Left lung (tissue), 10 donors: Measurements from ENCODE around the gene CAMK2G. TPM values are rescaled to one million over a fixed set of nuclear protein-coding genes. Genes with fewer than 3 reads are reported as not detected.

Experiments used
- ATAC-seq: fragments of 200-7000 bp; cut with Tn5 transposase; one replicate; pipeline ENCODE4 v1.9.1; 2020; ENCODE audit warnings: moderate library complexity
- DNase-seq, 4 donors: peaks; one replicate each; pipeline ENCODE4 v3.0.0-alpha.2; 2013 to 2020
- H3K27ac ChIP-seq, 2 donors: fragments of 200-600 bp; sonication (generic) in 1 of 2; one replicate each; pipeline versions ENCODE4 v1.5.0 to v1.8.0; 2020 to 2021
- H3K27me3 ChIP-seq, 2 donors: fragments of 200-600 bp; sonication (generic) in 1 of 2; one replicate each; pipeline versions ENCODE4 v1.5.0 to v1.8.0; 2020 to 2021
- H3K36me3 ChIP-seq, 2 donors: fragments of 200-600 bp; sonication (generic) in 1 of 2; one replicate each; pipeline versions ENCODE4 v1.5.0 to v1.8.0; 2020 to 2021
- H3K4me1 ChIP-seq, 2 donors: fragments of 200-600 bp; one replicate each; pipeline ENCODE4 v1.8.0; 2021
- H3K4me3 ChIP-seq, 2 donors: fragments of 200-600 bp; sonication (generic) in 1 of 2; one replicate each; pipeline versions ENCODE4 v1.5.0 to v1.8.0; 2020 to 2021; ENCODE audit warnings: mild to moderate bottlenecking in 1 of 2
- H3K9me3 ChIP-seq, 2 donors: fragments of 200-600 bp; sonication (generic) in 1 of 2; one replicate each; pipeline versions ENCODE4 v1.5.0 to v1.8.0; 2020 to 2021
- intact Hi-C, 2 donors: fragments of 100-400 bp; cut with DNase I; formaldehyde crosslinking; loops; one replicate each; pipeline versions ENCODE4 v1.11.2 to v1.14.2; 2022
- polyA plus RNA-seq, 6 donors: library from polyadenylated mRNA; unstranded; fragments of 120-200 nt; gene quantifications; one replicate each; pipeline ENCODE4 v1.2.1, GENCODE V29; 2013; ENCODE audit not compliant: insufficient read length in 6 of 6
- total RNA-seq, 2 donors: library from RNA; stranded (reverse); fragmentation: NEBNext Ultra II Directional; extraction: Animal tissue kit (Norgen Biotek cat#: 25700); gene quantifications; one replicate each; pipeline ENCODE4 v1.2.1, GENCODE V29; 2021
- TF ChIP-seq, protein P1 (sequence below), 2 donors: fragments of 200-600 bp; sonication (generic) in 1 of 2; IDR thresholded peaks; one replicate each; pipeline versions ENCODE4 v1.5.0 to v1.8.0; 2021; ENCODE audit warnings: antibody characterized with exemption in 2 of 2
- donor health status: DM: no; HTN: yes; CAD: no.
- donor health status: DM: no; HTN: no; CAD: no.

The CAMK2G gene
- total and polyA plus RNA-seq, 8 donors = 28.9 to 44.5 (median 35.4) TPM

DNA sequence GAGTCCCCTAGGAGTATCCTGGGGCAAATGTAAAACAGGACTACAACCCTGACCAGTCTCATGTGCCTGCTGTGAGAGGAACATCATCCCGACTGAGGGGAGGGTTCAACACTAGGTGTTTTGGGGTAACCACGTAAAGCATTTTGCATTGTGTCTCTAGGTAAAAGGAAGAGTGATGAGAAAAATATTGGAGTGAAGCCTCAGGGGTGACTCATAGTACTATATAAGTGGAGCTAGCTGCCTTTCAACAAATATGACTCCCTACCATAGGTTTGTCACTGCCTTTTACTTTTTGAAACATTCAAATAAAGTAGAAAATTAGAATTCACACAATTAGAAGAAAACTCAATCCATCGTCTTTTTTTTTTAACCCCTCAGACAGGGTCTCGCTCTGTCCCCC is 2.6 kb upstream of the CAMK2G start:
- H3K4me1 ChIP-seq = peaks cover 17 to 46% of the 10 kb centered on the region in 2 donors
- TF ChIP-seq, protein P1, sequence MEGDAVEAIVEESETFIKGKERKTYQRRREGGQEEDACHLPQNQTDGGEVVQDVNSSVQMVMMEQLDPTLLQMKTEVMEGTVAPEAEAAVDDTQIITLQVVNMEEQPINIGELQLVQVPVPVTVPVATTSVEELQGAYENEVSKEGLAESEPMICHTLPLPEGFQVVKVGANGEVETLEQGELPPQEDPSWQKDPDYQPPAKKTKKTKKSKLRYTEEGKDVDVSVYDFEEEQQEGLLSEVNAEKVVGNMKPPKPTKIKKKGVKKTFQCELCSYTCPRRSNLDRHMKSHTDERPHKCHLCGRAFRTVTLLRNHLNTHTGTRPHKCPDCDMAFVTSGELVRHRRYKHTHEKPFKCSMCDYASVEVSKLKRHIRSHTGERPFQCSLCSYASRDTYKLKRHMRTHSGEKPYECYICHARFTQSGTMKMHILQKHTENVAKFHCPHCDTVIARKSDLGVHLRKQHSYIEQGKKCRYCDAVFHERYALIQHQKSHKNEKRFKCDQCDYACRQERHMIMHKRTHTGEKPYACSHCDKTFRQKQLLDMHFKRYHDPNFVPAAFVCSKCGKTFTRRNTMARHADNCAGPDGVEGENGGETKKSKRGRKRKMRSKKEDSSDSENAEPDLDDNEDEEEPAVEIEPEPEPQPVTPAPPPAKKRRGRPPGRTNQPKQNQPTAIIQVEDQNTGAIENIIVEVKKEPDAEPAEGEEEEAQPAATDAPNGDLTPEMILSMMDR (IDR thresholded peaks at IDR 0.05) = no peak
- no peaks in the 10 kb centered on the region for H3K27me3 ChIP-seq
- no peaks in the 10 kb centered on the region for H3K36me3 ChIP-seq
- no peak overlapping the region for H3K27ac ChIP-seq
- no peak overlapping the region for H3K4me3 ChIP-seq
- DNase-seq (no peak), ATAC-seq (no peak)
- intact Hi-C loops = no loop called here
- H3K9me3 ChIP-seq = no peaks in the 10 kb centered on the region

DNA sequence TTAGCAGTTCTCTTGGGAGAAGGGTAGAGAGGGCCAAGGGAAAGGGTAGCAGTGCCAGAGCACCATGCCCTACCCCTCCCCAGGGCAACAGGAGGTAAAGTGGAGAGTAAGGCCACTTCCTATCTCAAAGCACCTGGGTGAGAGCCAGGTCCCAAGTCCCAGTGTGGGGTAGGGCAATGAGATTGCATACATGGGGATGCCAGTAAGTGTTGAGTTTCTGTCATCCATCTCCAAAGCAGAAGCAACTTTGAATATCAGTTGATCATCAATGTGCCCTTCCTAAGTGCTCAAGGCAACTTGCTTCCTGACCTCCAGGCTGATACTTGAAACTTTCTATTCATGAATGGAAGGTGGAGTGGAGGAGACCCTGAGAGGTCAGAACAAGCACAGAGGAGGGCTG is 2.2 kb upstream of the CAMK2G start:
- Histone ChIP-seq H3K27ac (peak overlapping the region in 1 of 2 donors; percentile 47), H3K4me3 (no peak overlapping the region), H3K9me3 (no peaks in the 10 kb centered on the region), H3K36me3 (no peaks in the 10 kb centered on the region), H3K27me3 (no peaks in the 10 kb centered on the region), H3K4me1 (peaks cover 18 to 50% of the 10 kb centered on the region in 2 donors)
- DNase-seq (no peak), ATAC-seq (peak; percentile 12)
- TF ChIP-seq, protein P1 (IDR thresholded peaks at IDR 0.05) = no peak
- intact Hi-C loops = no loop called here

DNA sequence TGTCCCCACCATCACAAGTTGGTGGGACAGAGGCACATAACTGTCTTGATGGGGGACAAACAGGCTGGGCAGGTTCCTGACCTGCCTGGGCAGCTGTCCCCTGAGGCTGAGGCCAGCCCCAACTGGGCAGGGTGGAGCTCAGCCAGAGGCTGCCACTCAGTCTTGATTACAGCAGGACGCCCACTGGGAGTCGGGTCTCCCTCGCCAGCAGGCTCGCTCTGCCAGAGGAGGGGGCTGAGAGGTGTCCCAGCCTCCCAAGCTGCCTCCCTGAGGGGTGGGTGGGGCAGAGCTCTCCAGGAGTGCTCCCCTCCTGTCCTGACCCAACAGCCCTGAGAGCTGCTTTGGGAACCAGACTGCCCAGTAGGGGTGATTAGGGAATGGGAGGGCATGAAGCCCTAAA is 1.8 kb upstream of the CAMK2G start:
- DNase-seq (no peak), ATAC-seq (peak; percentile 3)
- TF ChIP-seq, protein P1 (IDR thresholded peaks at IDR 0.05) = no peak
- no peaks in the 10 kb centered on the region for H3K27me3 ChIP-seq
- H3K36me3 ChIP-seq = no peaks in the 10 kb centered on the region
- H3K4me1 ChIP-seq = peaks cover 18 to 54% of the 10 kb centered on the region in 2 donors
- intact Hi-C loops = no loop called here
- no peak overlapping the region for H3K4me3 ChIP-seq
- no peaks in the 10 kb centered on the region for H3K9me3 ChIP-seq
- peak overlapping the region in 1 of 2 donors; percentile 47 for H3K27ac ChIP-seq

DNA sequence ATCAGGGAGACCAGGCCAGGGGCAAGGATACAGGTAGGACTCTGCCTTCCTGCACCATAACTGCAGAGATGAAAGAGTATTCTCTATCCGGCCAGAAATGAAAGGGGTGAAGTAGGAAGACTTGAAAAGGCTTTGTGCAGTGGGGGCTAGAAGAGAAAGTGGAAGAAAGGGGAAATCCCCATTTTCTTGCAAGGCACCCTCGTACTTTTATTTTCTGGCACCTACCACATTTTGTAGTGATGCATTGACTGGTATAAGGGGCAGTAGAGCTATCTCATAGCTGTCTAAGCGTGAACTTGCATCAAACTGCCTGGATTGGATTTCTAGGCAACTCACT is 752 bp upstream of the CAMK2G start:
- ATAC-seq = no peak
- H3K36me3 ChIP-seq = no peaks in the 10 kb centered on the region
- TF ChIP-seq, protein P1 (IDR thresholded peaks at IDR 0.05) = no peak
- no peaks in the 10 kb centered on the region for H3K9me3 ChIP-seq
- no peak for DNase-seq
- H3K27ac ChIP-seq = peak overlapping the region in 1 of 2 donors; percentile 80
- intact Hi-C loops = no loop called here
- H3K27me3 ChIP-seq = no peaks in the 10 kb centered on the region
- H3K4me3 ChIP-seq = peak overlapping the region; percentile 51 to 73
- peaks cover 18 to 60% of the 10 kb centered on the region in 2 donors for H3K4me1 ChIP-seq

DNA sequence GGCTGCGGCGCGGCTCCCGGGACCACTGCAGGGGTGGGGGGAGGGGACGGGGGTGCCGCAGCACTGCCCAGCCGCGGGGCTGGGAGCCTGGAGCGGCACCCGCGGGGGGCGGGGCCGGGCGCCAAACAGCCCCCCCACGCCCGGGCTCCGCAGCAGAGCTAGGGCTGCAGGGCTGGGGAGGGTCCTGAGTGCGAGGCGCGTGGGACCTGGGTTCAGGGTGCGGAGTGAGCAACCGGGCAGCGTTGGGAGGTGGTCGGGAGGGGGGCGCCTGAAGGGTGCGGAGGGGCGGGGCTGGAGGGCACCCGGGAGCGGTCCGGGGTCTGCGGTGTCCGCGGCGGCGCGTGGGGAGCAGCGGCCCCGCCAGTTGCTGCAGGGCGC is 528 bp downstream of the CAMK2G start:
- DNase-seq (no peak), ATAC-seq (no peak)
- Histone ChIP-seq H3K4me3 (peak overlapping the region; percentile 72 to 73), H3K36me3 (peaks cover 0 to 7% of the 10 kb centered on the region in 2 donors), H3K27me3 (no peaks in the 10 kb centered on the region), H3K27ac (peak overlapping the region in 1 of 2 donors; percentile 80), H3K9me3 (no peaks in the 10 kb centered on the region), H3K4me1 (peaks cover 15 to 52% of the 10 kb centered on the region in 2 donors)
- TF ChIP-seq, protein P1 (IDR thresholded peaks at IDR 0.05) = no peak
- intact Hi-C loops = no loop called here
